Anterior cingulate cortex (tissue), 58 donors: ENCODE data around the gene EID2B.

ENCODE experiments used
- DNase-seq, 58 donors: peaks; one replicate each; lab custom pipeline; 2025; lab: John Stamatoyannopoulos, UW

Gene EID2B, protein sequence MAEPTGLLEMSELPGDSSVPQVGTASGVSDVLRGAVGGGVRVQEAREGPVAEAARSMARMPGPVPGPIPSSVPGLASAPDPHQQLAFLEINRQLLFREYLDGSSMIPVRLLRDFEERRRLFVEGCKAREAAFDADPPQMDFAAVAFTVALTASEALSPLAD

DNA sequence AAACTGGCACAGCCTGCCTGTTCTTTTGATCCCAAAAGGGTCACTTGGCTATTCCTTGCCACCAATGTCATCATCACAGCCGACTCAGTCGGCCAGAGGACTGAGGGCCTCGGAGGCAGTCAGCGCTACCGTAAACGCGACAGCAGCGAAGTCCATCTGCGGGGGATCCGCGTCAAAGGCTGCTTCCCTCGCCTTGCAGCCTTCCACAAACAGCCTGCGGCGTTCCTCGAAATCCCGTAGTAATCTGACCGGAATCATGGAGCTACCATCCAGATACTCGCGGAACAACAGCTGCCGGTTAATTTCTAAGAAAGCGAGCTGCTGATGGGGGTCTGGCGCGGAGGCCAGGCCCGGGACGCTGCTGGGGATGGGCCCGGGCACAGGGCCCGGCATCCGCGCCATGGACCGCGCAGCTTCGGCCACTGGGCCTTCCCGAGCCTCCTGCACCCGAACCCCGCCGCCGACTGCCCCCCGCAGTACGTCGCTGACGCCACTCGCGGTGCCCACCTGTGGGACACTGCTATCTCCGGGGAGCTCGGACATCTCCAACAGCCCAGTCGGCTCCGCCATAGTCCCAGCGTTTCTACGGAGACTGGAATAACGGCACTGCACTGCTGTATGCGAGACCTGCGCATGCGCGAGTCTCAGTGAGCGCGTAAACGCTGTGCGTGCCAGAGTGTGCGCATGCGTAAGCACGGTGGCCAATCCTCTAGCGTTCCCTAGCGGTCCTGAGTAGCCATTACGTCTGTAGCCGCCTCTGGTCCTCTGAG lies at the start of gene EID2B:
Gene EID2B, minus strand, starts transcription at position 620 of the 770 bp plus-strand sequence. Its CDS starts 50 bp downstream, at position 570.
- peak; percentile 65 to 95 (median 89) for DNase-seq

DNA sequence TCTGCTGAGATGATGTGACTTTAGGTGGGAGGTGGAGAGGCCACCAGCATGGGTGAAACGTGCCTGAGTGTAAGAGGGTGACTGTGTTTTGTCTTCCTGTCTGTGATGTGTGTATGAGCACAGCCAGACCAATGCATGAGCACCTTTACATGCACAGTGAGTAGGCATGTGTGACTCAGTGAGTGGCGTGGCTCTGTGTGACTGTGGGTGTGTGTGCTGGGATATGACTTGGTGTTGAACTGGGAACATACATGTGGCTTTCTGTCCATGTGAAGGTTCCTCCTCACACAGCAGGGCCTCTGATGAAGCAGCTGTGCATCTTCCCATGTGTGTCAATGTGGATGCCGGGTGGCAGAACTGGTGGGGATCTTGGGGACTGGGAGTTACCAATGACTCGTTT lies 49.8 kb upstream of the EID2B start:
- DNase-seq: no peak

DNA sequence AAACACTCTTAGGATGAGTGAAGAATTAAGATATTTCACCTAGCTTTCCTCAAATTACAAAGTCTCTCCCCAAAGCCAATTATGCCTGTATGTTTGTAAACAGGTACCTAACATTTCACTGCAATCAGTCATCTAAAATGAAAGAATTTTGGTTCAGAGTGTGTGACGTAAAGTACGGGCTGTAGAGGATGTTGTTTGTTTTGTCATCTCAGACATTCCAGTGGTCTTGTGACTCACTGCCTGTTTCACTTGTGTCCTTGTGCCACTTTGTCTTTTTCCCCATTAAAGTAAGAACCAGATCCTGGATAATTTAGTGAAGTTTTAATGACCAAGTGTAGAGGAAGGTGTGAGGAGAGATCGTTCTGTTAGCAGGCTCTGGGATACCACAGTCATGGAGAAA lies 36.0 kb upstream of the EID2B start:
- DNase-seq: no peak

DNA sequence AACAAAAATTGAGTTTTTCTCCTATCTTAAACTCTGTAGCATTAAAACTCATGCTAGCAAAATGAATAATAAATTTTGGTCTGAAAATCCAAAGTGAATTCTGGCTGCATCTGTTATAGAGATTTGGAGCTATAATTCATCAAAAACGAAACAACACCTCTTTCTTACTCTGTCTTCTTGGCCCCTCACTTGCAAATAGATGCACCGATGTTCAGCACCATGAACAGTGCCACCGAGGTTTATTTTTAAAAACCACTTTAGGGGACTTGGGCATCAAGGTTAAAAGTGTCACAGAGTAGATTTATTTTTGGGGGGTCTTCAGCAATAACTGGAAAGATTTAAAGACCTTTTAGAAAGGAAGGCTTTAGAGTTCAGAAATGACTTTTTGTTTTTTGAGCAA lies 33.4 kb upstream of the EID2B start:
- no peak for DNase-seq

DNA sequence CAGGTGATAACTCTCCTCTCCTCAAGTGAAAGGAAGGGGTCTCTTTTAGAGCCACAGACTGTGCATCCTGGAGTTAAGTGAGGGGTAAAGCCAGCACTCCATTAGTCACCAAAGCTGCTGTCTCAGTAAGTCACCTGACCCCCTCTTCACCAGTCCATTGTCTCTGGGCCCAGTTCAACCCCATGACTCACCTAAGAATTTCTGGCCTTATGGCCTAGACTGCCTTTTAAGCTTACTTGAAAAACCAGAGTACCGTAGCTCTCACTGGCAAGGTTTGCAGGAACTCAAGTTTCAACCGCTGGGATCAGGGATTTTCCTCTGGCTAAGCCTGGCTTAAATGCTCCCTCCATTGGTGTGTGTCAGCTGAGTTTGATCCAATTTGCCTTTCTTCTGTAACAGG lies 30.8 kb upstream of the EID2B start:
- no peak for DNase-seq

DNA sequence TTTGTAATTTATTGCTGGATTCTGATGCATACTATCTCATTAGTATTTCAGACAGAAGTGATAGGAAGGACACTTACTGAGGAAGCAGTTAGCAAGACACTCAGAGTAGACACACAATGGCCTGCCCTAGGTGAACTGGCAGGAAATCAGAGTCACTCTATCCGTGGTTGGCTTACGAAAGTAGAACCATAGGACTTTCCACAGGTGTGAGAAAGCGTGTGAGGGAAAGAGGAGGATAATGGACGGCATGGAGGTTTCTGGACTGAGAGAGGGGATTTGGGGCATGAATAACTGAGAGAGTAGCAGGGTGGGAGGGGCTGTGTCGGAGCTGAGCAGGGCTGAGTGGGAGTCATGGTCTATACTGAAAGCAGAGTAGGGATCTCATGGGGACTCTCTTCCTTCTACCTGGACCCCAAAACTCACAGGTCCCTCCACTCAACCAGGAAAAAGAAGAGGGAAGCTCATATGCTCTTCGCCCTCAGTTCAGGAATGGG lies 26.0 kb upstream of the EID2B start:
- DNase-seq: no peak

DNA sequence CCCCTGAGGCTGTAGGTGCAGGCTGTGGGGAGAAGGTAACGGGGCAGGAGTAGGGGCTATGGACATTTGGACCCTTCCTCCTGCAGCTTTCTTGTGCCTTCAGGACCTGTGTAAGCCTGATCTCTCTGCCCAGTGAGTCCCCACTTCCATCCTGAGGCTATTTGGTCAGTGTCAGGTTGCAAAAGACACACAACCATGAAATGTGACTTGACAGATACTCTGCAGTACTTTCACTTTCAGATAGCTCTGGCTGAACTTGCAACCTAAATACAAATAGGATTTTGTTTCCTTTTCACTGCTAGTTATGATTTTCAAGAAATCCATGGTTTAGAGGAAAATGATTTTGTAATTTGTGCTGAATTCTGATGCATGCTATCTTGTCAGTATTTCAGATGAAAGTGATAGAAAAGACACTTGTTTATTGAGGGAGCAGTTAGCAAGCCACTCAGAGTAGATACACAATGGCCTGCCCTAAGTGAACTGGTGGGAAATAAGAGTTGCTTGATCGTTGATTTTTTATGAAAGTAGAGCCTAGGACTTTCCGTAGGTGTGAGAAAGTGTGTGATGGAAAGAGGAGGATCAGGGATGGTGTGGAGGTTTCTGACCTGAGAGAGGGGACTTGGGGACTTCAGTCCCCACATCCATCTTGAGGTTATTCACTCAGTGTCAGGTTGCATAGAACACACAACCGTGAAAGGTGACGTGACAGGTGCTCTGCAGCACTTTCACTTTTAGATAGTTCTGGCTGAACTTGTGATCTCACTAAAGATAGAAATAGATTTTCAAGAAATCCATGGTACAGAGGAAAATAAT lies 25.4 kb upstream of the EID2B start:
- no peak for DNase-seq

DNA sequence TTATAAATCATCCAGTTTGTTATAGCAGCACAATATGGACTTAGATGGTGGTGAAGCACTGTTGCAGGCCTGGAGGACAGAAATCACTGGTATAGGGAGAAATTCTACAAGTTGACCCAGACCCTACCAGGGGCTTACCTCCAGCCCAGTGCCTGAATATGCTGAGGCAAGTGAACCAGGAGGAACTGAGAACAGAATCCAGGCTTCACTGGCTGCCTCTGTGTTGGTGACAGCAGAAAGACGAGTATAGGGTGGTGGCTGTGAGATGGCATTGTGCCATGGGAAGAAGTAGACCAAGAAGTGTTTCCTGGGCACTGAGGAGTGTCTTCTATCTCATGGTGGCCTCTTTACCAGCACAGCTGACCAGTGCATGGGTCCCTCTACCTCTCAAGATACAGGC lies 23.2 kb upstream of the EID2B start:
- DNase-seq: no peak

DNA sequence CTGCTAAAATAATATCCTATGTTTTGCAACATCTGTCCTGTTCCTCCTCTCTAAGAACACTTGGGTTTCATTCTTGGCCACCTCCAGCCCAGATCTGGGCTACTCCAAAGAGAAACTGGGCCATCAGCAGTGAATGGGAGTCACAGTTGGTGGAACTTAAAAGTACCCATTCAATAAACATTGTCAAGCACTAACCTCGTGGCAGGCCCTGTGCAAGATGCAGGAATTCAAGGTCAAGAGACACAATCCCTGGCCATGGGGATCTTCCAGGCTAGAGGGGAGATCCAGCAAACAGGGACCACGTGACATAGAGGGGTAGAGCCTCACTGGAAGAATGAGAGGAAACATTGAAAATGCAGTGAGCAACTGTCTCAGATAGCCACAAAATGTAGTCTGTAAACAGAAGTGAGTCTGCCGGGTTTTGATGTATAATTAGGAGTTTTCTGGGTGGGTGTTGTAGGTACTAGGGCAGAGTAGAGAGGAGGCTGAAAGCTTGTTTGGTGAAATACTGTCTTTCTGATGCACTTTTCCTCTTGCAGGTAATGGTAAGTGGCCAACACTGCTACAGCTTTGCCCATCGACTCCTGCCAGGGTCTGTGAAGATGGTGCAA lies 22.2 kb upstream of the EID2B start:
- no peak for DNase-seq

DNA sequence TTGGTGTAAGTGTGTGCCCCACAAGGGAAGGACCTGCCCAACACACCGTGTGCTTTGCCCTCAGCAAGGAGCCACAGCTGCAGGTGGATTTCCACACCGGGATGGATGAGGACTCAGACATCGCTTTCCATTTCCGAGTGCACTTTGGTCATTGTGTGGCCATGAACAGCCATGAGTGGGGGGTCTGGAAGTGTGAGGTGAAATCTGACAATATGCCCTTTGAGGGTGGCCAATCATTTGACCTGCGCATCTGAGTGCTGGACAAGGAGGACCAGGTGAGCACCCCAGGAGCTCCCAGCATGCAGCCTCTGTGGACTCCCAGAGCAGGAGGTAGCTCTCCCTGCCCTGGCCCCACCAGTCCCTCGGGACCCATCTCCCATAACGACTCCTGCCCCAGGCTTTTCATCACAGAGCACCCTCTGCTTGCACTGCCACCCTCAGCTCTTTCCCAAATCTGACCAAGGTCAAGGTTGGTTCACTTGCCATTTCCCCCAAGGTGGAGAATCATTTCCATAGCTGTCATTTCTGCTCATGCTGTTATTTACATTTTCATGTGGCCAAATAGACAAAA lies 20.5 kb upstream of the EID2B start:
- no peak for DNase-seq

DNA sequence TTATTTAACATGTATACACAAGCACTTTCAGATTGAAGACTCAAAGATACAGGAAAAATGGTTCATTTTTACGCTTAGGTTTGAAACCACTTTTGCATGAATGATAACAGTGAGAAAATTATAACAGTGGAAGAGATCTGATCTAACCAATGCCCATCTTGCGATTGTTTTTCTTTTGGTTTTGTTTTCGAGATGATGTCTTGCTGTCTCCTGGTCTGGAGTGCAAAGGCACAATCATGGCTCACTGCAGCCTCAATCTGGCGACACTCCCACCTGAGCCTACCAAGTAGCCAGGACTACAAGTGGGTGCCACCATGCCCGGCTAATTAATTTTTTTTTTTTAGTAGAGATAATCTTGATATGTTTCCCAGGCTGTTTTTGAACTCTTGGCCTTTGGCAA lies 17.5 kb upstream of the EID2B start:
- DNase-seq: no peak

DNA sequence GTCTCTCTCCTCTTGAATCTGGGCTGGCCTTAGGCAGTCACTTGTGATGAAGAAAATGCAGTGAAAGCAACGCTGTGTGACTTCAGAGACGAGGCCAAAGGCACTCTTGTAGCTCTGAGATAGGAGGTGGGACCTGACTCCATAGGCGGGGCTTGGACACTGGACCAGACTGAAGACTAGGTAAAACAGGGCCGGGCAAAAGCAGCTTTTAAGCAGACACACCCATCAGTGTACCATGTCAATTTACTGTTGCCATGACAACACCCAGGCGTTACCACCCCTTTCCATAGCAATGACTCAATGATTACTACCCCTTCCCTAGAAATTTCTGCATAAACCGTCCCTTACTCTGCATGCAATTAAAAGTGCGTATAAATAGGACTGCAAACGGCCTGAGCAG lies 13.9 kb upstream of the EID2B start:
- no peak for DNase-seq

DNA sequence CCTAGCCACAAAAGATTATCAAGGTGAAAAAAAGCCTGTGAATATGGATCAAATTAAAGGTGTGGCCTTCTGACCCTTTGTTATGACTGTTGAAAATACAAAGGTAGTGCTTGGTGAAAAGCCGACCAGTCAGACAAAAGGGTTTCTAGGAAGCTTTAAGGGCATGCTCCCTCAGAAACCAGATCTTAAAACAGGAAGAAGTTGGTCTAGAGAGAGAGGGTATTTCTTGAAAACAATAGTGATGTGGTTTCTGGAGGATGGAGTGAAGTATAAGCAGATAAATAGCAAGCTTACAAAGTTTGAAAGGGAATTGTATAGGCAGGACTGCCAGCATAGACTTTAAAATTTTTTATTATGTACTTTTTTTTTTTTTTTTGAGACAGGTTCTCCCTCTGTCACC lies 12.3 kb upstream of the EID2B start:
- DNase-seq: no peak

DNA sequence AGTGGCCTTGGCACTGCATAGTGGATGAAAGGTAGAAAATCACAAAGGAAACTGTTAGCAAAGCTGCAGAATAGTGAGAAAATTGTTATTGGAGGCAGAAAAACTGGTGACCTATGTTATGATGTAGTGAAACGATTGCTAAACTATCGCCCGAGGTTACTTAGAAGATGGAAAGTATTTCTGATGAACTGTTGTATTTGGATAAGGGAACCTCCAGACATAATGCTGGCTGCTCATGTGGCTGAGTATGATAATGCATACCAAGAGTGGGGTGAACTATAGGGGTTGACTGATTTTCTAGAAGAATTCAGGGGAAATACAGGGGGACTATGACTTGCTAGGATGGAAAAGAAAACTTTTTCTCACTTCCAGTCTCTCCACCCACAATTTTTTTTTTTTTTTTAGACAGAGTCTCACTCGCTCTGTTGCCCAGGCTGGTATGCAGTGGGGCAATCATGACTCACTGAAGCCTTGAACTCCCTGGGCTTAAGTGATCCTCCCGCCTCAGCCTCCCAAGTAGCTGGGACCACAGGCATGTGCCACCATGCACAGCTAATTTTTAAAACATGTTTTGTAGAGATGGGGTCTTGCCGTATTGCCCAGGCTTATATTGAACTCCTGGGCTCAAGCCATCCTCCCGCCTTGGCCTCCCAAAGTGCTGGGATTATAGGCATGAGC lies 11.7 kb upstream of the EID2B start:
- no peak for DNase-seq

DNA sequence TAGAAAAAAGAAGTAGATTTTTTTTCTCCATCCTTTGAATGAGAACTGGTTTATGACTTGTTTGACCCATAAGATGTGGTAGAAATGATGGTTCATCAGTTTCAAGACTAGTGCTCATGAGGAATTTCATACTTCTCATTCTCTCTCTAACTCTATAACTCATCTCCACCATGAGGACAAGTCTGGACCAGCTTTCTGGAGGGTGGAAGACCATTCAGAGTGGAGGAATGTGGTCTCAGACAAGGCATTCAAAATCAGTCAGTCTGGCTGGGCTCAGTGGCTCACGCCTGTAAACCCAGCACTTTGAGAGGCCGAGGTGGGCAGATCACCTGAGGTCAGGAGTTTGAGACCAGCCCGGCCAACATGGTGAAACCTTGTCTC lies 10.8 kb upstream of the EID2B start:
- DNase-seq: no peak

DNA sequence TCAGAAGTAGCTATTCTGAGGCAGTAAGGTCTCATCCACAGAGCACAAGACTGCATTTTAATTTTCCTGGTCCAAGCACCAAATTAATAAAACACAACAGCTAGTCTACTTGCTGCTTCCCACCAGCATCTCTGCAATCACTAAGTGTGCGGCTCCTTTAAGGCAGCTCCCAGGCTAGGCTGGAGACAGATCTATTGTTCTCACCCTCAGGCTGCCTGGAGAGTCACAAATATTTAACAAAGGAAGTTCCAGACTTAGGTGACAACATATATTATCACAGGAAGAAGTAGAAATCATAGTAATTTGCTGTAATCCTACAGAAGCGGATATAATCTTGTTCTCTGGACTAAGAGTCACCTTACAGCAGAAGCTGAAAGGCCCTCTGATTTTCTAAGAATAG lies 9.6 kb upstream of the EID2B start:
- DNase-seq: peak in 3 of 58 donors; percentile 5 to 13 (median 12)

DNA sequence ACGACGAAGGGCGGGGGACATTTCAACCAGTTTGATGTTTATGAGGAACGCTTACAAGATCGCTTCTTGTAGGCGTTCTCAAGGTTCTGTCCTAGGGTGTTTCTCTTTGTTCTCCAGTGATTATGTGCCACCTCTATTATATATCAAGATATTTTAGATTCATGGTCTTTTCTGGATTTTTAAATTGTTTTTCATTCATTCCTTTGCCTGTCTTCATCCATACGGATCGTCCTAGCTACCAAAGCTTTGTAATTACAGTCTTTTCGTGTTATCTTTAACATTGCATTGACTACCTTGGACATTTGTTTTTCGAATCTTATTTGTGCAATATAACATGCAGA lies 7.7 kb upstream of the EID2B start:
- no peak for DNase-seq

DNA sequence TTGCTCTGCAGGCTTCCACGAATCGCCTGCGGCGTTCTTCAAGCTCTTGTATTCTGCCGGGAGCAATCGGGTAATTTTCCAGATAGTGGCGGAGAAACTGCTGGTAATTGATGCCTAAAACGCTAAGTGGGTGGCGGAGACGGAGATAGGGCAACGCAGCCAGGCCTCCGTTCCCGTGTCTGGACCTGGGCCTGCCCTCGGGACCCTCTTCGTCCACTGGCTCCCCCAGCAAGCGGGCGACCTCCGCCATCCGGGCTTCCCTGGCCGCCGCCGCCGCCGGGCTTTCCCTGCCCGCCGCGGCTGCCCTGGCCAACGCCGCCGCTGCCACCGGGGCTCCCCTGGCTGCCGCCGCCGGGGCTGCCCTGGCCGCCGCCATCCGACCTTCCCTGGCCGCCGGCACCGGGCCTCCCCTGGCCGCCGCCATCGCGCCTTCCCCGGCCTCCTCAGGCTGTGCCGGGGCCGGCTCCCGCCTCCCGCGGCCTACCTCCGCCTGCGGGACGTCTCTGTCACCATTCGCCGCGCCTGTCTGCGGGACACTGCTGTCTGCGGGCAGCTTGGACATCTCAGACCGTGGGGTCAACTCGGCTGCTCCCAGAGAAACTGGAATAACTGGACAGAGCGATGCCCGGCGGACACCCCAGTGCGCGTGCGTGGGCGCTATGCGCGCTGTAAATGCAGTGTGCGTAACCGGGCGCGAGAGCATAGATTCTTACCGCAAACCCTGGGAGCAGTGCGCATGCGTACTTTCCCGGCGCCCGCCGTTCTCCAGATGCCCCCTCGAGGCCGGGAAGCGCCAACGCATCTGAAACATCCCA lies 7.1 kb upstream of the EID2B start, which contains the start of gene EID2:
Gene EID2, minus strand, starts transcription at position 644 of the 815 bp plus-strand sequence. Its CDS starts 82 bp downstream, at position 562.
- DNase-seq: peak; percentile 42 to 97 (median 91)

DNA sequence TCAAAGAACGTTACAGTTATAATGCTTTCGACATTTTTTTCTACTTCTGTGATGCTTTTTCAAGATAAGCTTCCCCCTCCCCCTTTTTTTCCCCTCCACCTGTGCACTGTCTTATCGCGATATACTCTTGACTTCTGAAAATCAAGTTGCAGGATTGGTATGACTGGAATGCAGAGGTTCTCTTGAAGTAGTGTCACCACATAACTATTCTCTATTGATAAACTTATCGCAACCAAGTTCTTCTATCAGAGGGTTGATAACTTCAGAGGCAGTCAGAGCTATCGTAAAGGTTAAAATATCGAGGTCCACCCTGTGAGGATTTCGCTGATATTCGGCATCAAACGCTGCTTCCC lies 6.5 kb upstream of the EID2B start:
- DNase-seq: no peak
